ENCODE results near the gene RPL9. TPM values are rescaled to one million over a fixed set of nuclear protein-coding genes. Genes with fewer than 3 reads are reported as not detected.
"Not testable (repeated sequence)": the region's sequence is repeated elsewhere in the genome, so short reads cannot be mapped to it uniquely, and the experiment has no call there.

The RPL9 gene
- total RNA-seq (1,000 to 10,000 TPM in 1 of 2 donors, 100 to 1,000 TPM in 1; 963 to 2,992 TPM), polyA plus RNA-seq (1,000 to 10,000 TPM; 1,357 to 3,293 TPM)
- long read RNA-seq, donor 1, transcript RPL9-209 (5 exons, 1,028 nt), result minor isoform, 31 of 988 reads
- long read RNA-seq, donor 1, transcript RPL9-213 (4 exons, 973 nt), result minor isoform, 39 of 988 reads
- long read RNA-seq, donor 1, transcript RPL9-214 (8 exons, 2,354 nt), result major isoform, 517 of 988 reads
- long read RNA-seq, donor 1, transcript RPL9-203 (7 exons, 1,127 nt), result minor isoform, 93 of 988 reads
- long read RNA-seq, donor 1, partial matches to known transcripts, result 184 of 988 reads
- long read RNA-seq, donor 1, other reads (novel, unspliced or antisense), result 72 of 988 reads
- long read RNA-seq, donor 2, transcript RPL9-214 (8 exons, 2,354 nt), result major isoform, 54 of 208 reads
- long read RNA-seq, donor 2, transcript RPL9-210 (3 exons, 619 nt), result minor isoform, 5 of 208 reads
- long read RNA-seq, donor 2, transcript RPL9-209 (5 exons, 1,028 nt), result minor isoform, 7 of 208 reads
- long read RNA-seq, donor 2, transcript RPL9-203 (7 exons, 1,127 nt), result minor isoform, 11 of 208 reads
- long read RNA-seq, donor 2, partial matches to known transcripts, result 102 of 208 reads
- long read RNA-seq, donor 2, other reads (novel, unspliced or antisense), result 22 of 208 reads
- long read RNA-seq, donor 3, transcript RPL9-203 (7 exons, 1,127 nt), result minor isoform, 33 of 494 reads
- long read RNA-seq, donor 3, transcript RPL9-210 (3 exons, 619 nt), result minor isoform, 20 of 494 reads
- long read RNA-seq, donor 3, transcript RPL9-213 (4 exons, 973 nt), result minor isoform, 13 of 494 reads
- long read RNA-seq, donor 3, transcript RPL9-214 (8 exons, 2,354 nt), result major isoform, 313 of 494 reads
- long read RNA-seq, donor 3, partial matches to known transcripts, result 60 of 494 reads
- long read RNA-seq, donor 3, other reads (novel, unspliced or antisense), result 36 of 494 reads
- long read RNA-seq, donor 4, transcript RPL9-203 (7 exons, 1,127 nt), result minor isoform, 38 of 439 reads
- long read RNA-seq, donor 4, transcript RPL9-213 (4 exons, 973 nt), result minor isoform, 29 of 439 reads
- long read RNA-seq, donor 4, transcript RPL9-209 (5 exons, 1,028 nt), result minor isoform, 18 of 439 reads
- long read RNA-seq, donor 4, transcript RPL9-214 (8 exons, 2,354 nt), result major isoform, 190 of 439 reads
- long read RNA-seq, donor 4, partial matches to known transcripts, result 103 of 439 reads
- long read RNA-seq, donor 4, other reads (novel, unspliced or antisense), result 32 of 439 reads
- long read RNA-seq, donor 5, transcript RPL9-213 (4 exons, 973 nt), result minor isoform, 23 of 634 reads
- long read RNA-seq, donor 5, transcript RPL9-214 (8 exons, 2,354 nt), result major isoform, 319 of 634 reads
- long read RNA-seq, donor 5, transcript RPL9-203 (7 exons, 1,127 nt), result minor isoform, 65 of 634 reads
- long read RNA-seq, donor 5, transcript RPL9-209 (5 exons, 1,028 nt), result minor isoform, 24 of 634 reads
- long read RNA-seq, donor 5, partial matches to known transcripts, result 102 of 634 reads
- long read RNA-seq, donor 5, other reads (novel, unspliced or antisense), result 58 of 634 reads

GRCh38 chr4:39458505-39459300 lies at the start of gene RPL9, which contains the start of gene LIAS:
Gene RPL9, minus strand, starts transcription at chr4:39458922. Its CDS starts 483 bp downstream, at chr4:39458439.
Gene LIAS, plus strand, starts transcription at chr4:39459056. Its CDS starts 62 bp downstream, at chr4:39459118.
- Histone ChIP-seq H3K27me3 (ENCODE audit: control insufficient read depth in 3 of 3, insufficient read depth in 3 of 3, low read length in 2 of 3) (no peaks in the 10 kb centered on the region), H3K4me1 (ENCODE audit: control insufficient read depth in 5 of 5, insufficient read depth in 5 of 5, low read length in 5 of 5) (peaks cover 0 to 15% (median 8%) of the 10 kb centered on the region in 5 donors), H3K9me3 (ENCODE audit: control insufficient read depth in 4 of 4, insufficient read depth in 3 of 4, low read length in 3 of 4) (no peaks in the 10 kb centered on the region), H3K27ac (ENCODE audit: low read depth in 1 of 2, low read length in 1 of 2) (peak within 1 kb of the TSS; percentile 92 to 96), H3K9ac (ENCODE audit: insufficient read depth in 1 of 2, low read length in 2 of 2) (peak within 1 kb of the TSS; percentile 100), H3K4me3 (peak within 1 kb of the TSS; percentile 87), H3K36me3 (ENCODE audit: control insufficient read depth in 4 of 4, insufficient read depth in 4 of 4, low read length in 4 of 4) (peaks cover 14 to 41% (median 24%) of the 10 kb centered on the region in 4 donors)
- 0 to 1% methylated on average over 55 of the region's 55 CpGs for WGBS, 2 donors
- DNase-seq (peak; percentile 98 to 100 (median 99)), ATAC-seq (ENCODE audit: insufficient read depth, low FRiP score) (peak; percentile 94)
- no peak for TF ChIP-seq CTCF (IDR thresholded peaks at IDR 0.05; ENCODE audit: control extremely low read depth, extremely low read depth)

GRCh38 chr4:39505581-39505980 lies 46.9 kb upstream of the RPL9 start:
- Histone ChIP-seq H3K27ac (ENCODE audit: low read depth in 1 of 2, low read length in 1 of 2) (no peak overlapping the region), H3K4me1 (ENCODE audit: control insufficient read depth in 5 of 5, insufficient read depth in 5 of 5, low read length in 5 of 5) (no peaks in the 10 kb centered on the region), H3K27me3 (ENCODE audit: control insufficient read depth in 3 of 3, insufficient read depth in 3 of 3, low read length in 2 of 3) (no peaks in the 10 kb centered on the region), H3K9me3 (ENCODE audit: control insufficient read depth in 4 of 4, insufficient read depth in 3 of 4, low read length in 3 of 4) (no peaks in the 10 kb centered on the region), H3K9ac (ENCODE audit: insufficient read depth in 1 of 2, low read length in 2 of 2) (no peak overlapping the region), H3K36me3 (ENCODE audit: control insufficient read depth in 4 of 4, insufficient read depth in 4 of 4, low read length in 4 of 4) (peaks cover 32 to 72% (median 49%) of the 10 kb centered on the region in 4 donors), H3K4me3 (no peak overlapping the region)
- TF ChIP-seq CTCF (IDR thresholded peaks at IDR 0.05; ENCODE audit: control extremely low read depth, extremely low read depth), result no peak
- ATAC-seq (ENCODE audit: insufficient read depth, low FRiP score) (no peak), DNase-seq (no peak)
- 78 to 86% methylated on average over 1 of the region's 1 CpG for whole genome bisulfite sequencing, 2 donors

GRCh38 chr4:39504538-39504937 lies 45.8 kb upstream of the RPL9 start:
- Histone ChIP-seq H3K27me3 (ENCODE audit: control insufficient read depth in 3 of 3, insufficient read depth in 3 of 3, low read length in 2 of 3) (no peaks in the 10 kb centered on the region), H3K4me1 (ENCODE audit: control insufficient read depth in 5 of 5, insufficient read depth in 5 of 5, low read length in 5 of 5) (no peaks in the 10 kb centered on the region), H3K9me3 (ENCODE audit: control insufficient read depth in 4 of 4, insufficient read depth in 3 of 4, low read length in 3 of 4) (no peaks in the 10 kb centered on the region), H3K4me3 (no peak overlapping the region), H3K9ac (ENCODE audit: insufficient read depth in 1 of 2, low read length in 2 of 2) (no peak overlapping the region), H3K36me3 (ENCODE audit: control insufficient read depth in 4 of 4, insufficient read depth in 4 of 4, low read length in 4 of 4) (peaks cover 31 to 64% (median 48%) of the 10 kb centered on the region in 4 donors), H3K27ac (ENCODE audit: low read depth in 1 of 2, low read length in 1 of 2) (no peak overlapping the region)
- 95 to 96% methylated on average over 2 of the region's 2 CpGs for WGBS, 2 donors
- TF ChIP-seq CTCF (IDR thresholded peaks at IDR 0.05; ENCODE audit: control extremely low read depth, extremely low read depth), result no peak
- ATAC-seq (ENCODE audit: insufficient read depth, low FRiP score), result no peak
- no peak for DNase-seq

- 93 to 95% methylated on average over 4 of the region's 4 CpGs for WGBS, 2 donors
- not testable (repeated sequence) for H3K27ac ChIP-seq (ENCODE audit: low read depth in 1 of 2, low read length in 1 of 2); H3K9ac ChIP-seq (ENCODE audit: insufficient read depth in 1 of 2, low read length in 2 of 2); DNase-seq; ATAC-seq (ENCODE audit: insufficient read depth, low FRiP score); H3K4me3 ChIP-seq; H3K9me3 ChIP-seq (ENCODE audit: control insufficient read depth in 4 of 4, insufficient read depth in 3 of 4, low read length in 3 of 4); H3K4me1 ChIP-seq (ENCODE audit: control insufficient read depth in 5 of 5, insufficient read depth in 5 of 5, low read length in 5 of 5); H3K27me3 ChIP-seq (ENCODE audit: control insufficient read depth in 3 of 3, insufficient read depth in 3 of 3, low read length in 2 of 3)
- peaks cover 25 to 58% (median 39%) of the 10 kb centered on the region in 4 donors for H3K36me3 ChIP-seq (ENCODE audit: control insufficient read depth in 4 of 4, insufficient read depth in 4 of 4, low read length in 4 of 4)
Observed at GRCh38 chr4:39502664-39503035, 43.9 kb upstream of the RPL9 start.

All from lung (tissue), 16 donors.